Posterior cingulate gyrus (tissue), 11 donors: ENCODE measurements around the gene GHDC.
"Not testable (repeated sequence)": the region's sequence is repeated elsewhere in the genome, so short reads cannot be mapped to it uniquely, and the experiment has no call there.

Source experiments
- DNase-seq, 10 donors: peaks; one replicate each; pipeline versions ENCODE4 v3.0.0 to v3.0.0-alpha.2; 2020 to 2021; ENCODE audit warnings: mixed read lengths in 3 of 10
- intact Hi-C: fragments of 100-400 bp; cut with DNase I; formaldehyde crosslinking; loops from one replicate; pipeline ENCODE4 v1.15.1; 2023

GHDC gene

DNA sequence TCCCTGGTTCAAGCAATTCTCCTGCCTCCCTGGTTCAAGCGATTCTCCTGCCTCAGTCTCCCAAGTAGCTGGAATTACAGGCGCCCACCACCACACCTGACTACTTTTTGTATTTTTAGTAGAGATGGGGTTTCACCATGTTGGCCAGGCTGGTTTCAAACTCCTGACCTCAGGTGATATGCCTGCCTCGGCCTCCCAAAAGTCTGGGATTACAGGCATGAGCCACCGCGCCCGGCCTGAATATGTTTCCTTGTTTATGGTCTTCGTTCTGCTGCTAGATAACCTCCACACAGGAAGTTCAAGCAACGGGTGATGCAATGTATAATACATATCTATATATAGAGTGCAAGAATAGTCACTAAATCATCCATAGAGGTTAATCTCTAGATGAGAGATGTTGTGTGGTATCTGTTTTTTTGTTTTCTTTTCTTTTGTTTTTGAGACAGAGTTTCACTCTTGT is 11.9 kb upstream of the GHDC start:
- intact Hi-C loops, result loop anchor here (10.0 kb wide), 1 partner anchor 79 kb away; the partner anchor contains the start of gene STAT5A
- not testable (repeated sequence) for DNase-seq

GRCh38 chr17:42203354-42203753 is 9.1 kb upstream of the GHDC start:
- intact Hi-C loops, result loop anchor here (10.0 kb wide), 1 partner anchor 81 kb away; the partner anchor contains the start of gene STAT5A
- DNase-seq, result no peak

DNA sequence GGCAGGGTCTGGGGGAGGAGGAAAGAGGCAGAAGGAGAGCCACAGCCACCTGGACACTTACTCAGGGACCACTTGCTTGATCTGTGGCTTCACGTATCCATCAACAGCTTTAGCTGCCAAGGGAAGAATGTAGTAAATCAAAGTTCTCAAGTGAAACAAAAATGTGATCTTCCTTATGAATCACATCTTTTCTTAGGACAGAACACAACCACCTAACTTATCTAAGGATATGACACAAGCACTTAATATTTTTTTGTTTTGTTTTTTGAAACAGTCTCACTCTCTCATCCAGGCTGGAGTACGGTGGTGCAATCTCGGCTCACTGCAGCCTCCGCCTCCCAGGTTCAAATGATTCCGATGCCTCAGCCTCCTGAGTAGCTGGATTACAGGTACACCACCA is 8.4 kb upstream of the GHDC start:
- intact Hi-C loops, result loop anchor here (10.0 kb wide), 1 partner anchor 82 kb away; the partner anchor contains the start of gene STAT5A
- no peak for DNase-seq

- DNase-seq, result peak in 1 of 10 donors; percentile 14
- intact Hi-C loops, result loop anchor here (10.0 kb wide), 1 partner anchor 83 kb away; the partner anchor contains the start of gene STAT5A
Measured at GRCh38 chr17:42202159-42202558, 7.9 kb upstream of the GHDC start.

- DNase-seq, result no peak
Measured at GRCh38 chr17:42201458-42201772, 7.1 kb upstream of the GHDC start.

GRCh38 chr17:42200706-42201457 is 6.6 kb upstream of the GHDC start:
- peak; percentile 40 to 93 (median 60) for DNase-seq
- intact Hi-C loops, result loop anchor here (10.0 kb wide), 1 partner anchor 84 kb away; the partner anchor contains the start of gene STAT5A

More at GRCh38 chr17:42201458-42201772, 7.1 kb upstream of the GHDC start:
- intact Hi-C loops, result loop anchor here (10.0 kb wide), 1 partner anchor 83 kb away; the partner anchor contains the start of gene STAT5A

DNA sequence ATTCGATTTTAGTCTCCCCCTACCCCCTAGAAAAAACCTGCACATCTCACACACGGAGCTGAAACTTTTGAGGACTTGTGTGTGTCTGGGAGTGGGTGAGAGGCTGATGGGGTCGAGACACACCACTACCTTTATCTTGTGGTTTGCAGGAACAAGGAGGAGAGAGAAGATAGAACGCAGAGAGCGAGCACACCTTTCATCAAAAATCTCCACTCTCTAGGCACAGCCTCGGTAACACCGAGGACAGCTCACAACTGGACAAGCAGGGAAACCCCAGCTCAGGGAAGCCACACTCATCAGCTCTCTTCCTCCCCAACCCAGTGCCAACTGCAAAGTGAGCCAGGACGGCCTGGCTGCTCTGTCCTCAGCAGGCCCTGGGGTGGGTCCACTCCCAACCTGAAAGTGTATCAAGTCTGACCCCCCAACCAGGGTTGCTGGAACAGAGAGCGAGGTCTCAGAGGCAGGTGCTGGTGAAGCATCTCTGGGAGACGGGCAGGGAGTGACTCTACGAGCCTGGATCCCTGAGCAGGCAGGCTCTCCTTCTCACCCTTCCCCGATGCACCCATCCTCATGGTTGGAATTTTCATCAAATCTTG is 5.2 kb upstream of the GHDC start:
- intact Hi-C loops, result loop anchor here (10.0 kb wide), 1 partner anchor 85 kb away; the partner anchor contains the start of gene STAT5A
- no peak for DNase-seq

DNA sequence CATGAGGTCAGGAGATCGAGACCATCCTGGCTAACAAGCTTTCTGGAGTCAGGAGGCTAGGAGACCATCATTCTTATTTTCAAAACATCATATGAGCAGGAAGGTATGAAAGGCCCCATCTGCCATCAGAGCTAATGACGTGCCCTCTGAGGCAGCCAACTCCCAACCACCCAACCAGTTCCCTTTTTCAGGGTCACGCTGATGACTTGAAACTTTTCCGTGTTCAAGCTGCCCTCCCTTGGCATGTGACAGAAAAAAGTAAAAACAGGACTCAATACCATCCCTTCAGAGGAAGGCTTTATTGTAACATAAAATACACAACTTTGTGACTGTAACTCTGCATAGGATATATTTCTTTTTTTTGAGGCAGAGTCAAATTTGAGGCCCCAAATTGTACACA is 4.6 kb upstream of the GHDC start:
- DNase-seq, result no peak
- intact Hi-C loops, result no loop called here

DNA sequence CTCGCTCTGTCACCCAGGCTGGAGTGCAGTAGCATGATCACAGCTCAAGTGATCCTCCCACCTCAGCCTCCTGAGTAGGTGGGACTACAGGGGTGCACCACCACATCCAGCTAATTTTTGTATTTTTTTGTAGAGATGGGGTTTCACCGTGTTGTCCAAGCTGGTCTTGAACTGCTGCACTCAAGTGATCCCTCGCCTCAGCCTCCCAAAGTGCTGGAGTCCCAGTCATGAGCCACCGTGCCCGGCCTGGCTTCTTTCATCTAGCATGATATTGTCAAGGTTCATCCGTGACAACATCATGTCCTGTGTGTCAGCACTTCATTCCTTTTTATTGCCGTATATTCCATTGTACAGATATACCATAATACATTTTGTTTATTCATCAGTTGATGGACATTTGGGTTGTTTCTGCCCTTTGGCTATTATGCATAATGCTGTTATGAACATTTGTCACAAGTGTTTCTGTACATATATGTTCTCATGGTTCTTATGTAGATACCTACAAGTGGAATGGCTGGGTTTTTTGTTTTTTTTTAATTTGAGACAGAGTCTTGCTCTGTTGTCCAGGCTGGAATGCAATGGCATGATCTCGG is 3.4 kb upstream of the GHDC start:
- intact Hi-C loops, result no loop called here

DNA sequence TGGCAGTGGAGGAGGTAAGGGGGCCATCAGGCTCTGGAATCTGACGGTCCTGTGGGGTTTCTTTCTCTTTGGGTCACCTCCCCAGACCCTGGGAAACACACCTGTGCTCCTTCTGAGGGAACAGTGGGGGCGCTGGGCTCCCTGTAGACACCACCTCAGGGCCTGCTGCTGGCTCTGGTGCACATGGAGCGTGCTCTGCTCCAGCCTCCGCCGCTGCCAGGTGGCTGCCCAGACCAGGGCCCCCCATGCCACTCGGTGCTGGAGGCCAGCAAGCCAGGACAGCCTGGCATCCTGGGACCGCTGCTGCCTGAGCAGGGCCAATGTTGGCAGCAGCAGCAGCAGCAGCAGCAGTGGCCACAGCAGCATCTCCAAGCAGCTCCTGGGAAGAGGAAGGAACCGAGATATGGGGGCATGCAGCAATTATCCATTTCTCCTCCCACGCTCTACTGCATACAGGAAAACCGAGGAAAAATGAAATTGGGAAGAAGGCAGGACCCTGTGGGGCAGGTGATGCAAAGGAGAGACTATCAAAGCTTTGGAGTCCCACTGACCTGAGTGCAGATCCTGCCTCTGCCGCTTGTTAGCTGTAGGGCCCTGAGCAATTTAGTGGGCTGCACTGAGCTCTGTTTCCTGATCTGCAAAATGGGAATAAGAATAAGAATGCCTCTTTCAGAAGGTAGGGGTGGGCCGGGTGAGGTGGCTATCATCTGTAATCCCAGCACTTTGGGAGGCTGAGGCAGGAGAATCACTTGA is 902 bp downstream of the GHDC start:
- intact Hi-C loops, result no loop called here
- DNase-seq, result peak in 2 of 10 donors; percentile 84

More for the DNA sequence above, 3.4 kb upstream of the GHDC start:
- no peak for DNase-seq

DNA sequence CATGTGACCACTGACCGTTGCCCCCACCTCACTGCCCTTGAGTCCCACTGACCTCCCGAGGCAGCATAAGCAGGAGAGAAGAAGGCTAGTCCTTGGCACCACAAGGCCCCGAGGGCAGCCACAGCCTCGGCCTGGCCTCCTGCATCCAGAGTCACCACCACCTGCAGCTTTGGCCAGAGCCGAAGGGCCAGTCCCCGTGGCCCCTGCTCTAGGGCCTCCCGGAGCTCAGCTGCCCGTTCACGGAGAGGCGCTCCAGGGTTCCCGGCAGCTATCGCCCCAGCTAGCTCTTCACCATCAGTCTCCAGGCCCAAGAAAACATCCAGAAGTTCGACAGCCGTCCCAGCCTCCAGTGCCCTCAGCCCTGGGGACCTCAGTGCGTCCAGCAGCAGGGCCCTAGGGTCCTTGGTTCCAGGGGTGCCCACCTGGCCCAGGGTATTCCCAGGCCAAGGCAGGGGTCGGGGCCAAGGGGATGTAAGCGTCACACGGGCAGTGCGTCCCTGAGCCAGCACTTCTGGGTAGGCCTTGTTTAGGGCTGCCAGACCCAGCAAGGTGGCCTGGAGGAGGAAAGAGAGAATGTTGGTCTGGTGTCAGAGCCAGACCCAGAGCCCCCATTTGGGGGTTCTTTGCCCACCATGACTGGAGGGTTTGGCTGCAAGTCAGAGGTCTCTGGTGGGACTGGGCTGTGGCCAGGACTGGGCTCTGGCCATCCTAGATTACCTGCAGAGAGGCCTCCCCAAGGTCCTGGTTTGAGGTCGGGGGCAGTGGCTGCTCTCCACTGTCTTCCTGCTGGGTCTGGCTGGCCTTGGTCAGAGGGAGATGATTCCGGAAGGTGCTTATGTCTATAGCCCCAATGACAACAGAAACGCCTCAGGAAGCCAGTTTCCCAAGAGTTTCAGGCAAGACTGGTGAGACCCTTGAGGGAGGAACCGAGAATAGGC is 1.8 kb downstream of the GHDC start:
- intact Hi-C loops, result no loop called here
- peak in 2 of 10 donors; percentile 64 to 83 for DNase-seq

DNA sequence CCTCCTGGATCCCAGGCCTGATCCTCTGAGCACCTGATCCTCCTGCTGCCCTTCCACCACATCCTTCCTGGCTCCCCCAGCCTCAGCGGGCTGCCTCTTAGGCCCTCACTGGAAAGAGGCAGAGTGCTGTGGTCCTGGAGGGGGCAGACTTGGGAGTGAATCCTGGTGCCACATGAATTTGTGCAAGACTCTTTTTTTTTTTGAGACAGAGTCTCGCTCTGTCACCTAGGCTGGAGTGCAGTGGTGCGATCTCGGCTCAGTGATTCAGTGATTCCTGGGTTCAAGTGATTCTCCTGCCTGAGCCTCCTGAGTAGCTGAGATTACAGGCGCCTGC is 3.1 kb downstream of the GHDC start:
- intact Hi-C loops, result no loop called here

DNA sequence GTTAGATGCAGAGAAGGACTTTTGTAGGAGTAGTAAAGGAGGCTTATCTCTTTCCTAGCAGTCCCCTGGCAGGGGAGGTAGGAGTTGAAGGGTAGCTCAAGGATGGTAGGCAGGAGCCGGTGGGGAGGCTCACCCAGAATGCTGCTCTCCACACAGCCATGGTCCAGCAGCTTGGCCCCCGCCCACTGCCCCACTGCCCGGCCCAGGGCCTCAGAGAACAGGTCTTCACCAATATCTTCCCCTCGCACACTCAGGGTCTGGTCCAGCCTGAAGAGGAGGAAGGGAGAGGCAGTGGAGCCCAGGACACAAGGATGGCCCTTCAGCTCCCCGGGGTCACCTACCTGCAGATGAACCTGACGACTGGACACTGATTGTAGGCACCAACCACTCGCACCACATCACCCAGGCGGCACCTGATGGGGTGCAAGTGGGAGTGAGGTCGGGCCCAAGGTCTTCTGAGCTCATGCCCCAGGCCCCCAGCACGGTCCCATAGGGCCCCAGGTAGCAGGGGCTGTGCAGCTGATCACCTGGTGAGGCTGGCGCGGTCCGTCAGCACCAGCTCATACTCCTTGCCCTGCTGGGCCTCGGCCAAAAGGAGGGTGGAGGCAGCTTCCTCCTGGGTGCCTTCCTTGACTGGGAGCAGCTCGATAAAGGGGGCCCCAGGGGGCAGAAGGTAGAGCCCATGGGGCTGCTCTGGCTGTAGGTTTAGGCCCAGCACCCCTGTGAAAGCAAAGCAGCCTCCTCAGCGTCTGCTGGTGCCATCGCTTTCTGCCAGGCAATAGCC is 3.6 kb downstream of the GHDC start:
- intact Hi-C loops, result no loop called here
- peak in 2 of 10 donors; percentile 23 to 66 for DNase-seq

More for the DNA sequence above, 3.1 kb downstream of the GHDC start:
- peak in 2 of 10 donors; percentile 11 to 16 for DNase-seq

DNA sequence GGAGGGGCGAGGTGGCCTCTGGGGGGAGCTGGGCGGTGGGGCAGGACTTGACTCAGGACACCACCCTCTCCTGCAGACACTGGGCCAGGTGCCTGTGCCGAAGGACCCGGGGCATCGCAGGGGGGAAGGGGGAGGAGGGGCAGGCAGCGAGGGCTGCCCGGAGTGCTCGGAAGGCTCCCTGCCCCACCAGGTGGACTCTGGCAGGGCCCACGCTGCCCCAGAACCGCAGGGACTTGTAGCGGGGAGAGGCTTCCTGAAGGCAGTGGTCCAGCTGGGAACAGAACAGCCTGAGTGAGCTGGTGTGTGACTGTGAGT is 4.7 kb downstream of the GHDC start:
- peak in 2 of 10 donors; percentile 35 to 70 for DNase-seq
- intact Hi-C loops, result no loop called here

DNA sequence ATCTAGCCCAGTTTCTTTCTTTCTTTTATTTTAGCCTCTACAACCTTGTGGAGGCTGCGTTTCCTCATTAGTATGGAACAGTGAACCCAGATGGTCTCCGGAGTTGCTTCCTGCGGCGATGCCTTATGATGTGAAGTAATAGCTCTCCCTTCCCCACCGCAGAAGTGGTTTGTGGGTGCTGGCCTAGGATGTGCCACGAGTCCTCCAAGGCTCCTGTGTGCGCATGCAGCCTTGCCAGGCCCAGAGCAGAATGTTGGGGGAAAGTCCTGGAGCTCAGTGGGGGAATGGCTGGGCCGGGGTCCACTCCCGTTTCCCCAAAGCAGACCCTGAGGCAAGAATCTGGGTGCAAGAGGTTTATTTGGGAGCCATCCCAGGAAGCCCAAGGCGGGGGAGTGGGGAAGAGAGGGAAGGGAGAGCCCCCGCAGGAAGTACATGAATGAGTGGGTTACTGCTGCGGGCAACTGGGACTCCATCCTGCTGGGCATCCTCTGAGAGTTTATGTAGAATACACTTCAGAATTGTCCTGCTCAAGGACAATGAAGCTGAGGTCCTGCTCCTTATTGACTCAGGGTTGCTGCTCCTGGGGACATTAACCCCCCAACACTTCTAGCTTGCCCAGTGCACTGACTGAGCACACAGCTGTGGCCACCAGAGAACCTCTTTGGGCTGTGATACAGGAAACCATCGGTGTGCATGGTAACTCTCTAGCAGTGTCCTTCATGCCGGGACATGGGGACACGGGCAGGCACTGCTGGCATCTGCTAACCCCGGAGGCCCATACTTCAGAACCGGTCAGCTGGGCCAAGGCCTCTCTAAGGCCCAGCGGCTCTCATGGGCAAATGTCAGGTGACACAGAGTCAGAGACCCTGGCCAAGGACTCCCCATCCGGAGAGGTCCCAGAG is 5.3 kb downstream of the GHDC start:
- intact Hi-C loops, result no loop called here
- DNase-seq, result peak in 2 of 10 donors; percentile 55 to 77

DNA sequence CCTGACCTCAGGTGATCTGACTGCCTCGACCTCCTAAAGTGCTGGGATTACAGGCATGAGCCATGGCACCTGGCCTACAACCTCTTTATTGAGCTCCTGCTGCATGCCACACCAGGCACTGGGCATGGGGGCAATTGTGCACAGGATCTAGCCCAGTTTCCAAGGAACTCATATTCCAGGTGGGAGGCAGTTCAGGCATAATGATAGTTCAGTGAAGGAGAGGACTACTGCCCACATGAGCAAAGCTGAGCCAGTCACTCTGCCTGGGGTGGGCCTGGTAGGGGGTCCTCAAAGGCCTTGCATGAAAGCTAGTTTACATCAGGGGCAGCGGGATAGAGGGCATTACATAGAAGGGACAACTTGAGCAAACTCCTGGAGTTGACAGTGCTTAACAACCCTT is 6.5 kb downstream of the GHDC start:
- DNase-seq, result peak in 1 of 10 donors; percentile 12
- intact Hi-C loops, result no loop called here

DNA sequence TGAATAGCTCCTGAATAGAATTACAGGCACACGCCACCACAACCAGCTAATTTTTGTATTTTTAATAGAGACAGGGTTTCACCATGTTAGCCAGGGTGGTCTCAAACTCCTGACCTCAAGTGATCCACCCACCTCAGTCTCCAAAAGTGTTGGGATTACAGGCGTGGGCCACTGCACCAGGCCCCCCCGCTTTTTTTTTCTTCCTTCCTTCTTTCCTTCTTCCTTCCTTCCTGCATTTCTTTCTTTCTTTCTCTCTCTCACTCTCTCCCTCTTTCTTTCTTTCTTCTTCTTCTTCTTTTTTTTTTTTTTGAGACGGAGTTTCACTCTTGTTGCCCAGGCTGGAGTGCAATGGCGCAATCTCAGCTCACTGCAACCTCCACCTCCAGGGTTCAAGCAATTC is 8.1 kb downstream of the GHDC start:
- DNase-seq, result peak in 1 of 10 donors; percentile 1
- intact Hi-C loops, result not testable (repeated sequence)

GRCh38 chr17:42185621-42185930 is 8.7 kb downstream of the GHDC start:
- DNase-seq, result peak in 1 of 10 donors; percentile 37
- intact Hi-C loops, result no loop called here
